SK-N-SH treated with all-trans-retinoic acid at 6 μM for 48 hours (cell line): ENCODE data around the gene CNTRL.

Source experiments
- ATAC-seq: fragments of 200-7000 bp; cut with Tn5 transposase; 3 replicates; pipeline ENCODE4 v1.9.1; 2020; ENCODE audit warnings: mild to moderate bottlenecking, moderate library complexity
- ESRRG ChIP-seq: fragments of 250-450 bp; sonication (Bioruptor Pico); IDR thresholded peaks from 2 replicates; pipeline ENCODE4 v1.6.1; 2021; ENCODE audit warnings: mild to moderate bottlenecking
- ISL1 ChIP-seq: fragments of 250-450 bp; sonication (Bioruptor Pico); IDR thresholded peaks from 2 replicates; pipeline ENCODE4 v2.1.2; 2022; ENCODE audit warnings: mild to moderate bottlenecking, moderate library complexity
- OSR1 ChIP-seq: fragments of 250-450 bp; sonication (Bioruptor Pico); IDR thresholded peaks from 2 replicates; pipeline ENCODE4 v1.8.0; 2022; ENCODE audit warnings: moderate library complexity, mild to moderate bottlenecking, inconsistent platforms
- TCF4 ChIP-seq: fragments of 250-450 bp; sonication (Bioruptor Pico); IDR thresholded peaks from 2 replicates; pipeline ENCODE4 v1.8.0; 2021; ENCODE audit warnings: mild to moderate bottlenecking, moderate library complexity, borderline replicate concordance
- TOX ChIP-seq: fragments of 250-450 bp; sonication (Bioruptor Pico); IDR thresholded peaks from 2 replicates; pipeline ENCODE4 v1.8.0; 2021; ENCODE audit warnings: mild to moderate bottlenecking, moderate library complexity, borderline replicate concordance
- ZC3H10 ChIP-seq: fragments of 250-450 bp; sonication (Bioruptor Pico); IDR thresholded peaks from 2 replicates; pipeline ENCODE4 v1.5.1; 2021; ENCODE audit warnings: mild to moderate bottlenecking, moderate library complexity
- ZFP3 ChIP-seq: fragments of 250-450 bp; sonication (Bioruptor Pico); IDR thresholded peaks from 2 replicates; pipeline ENCODE4 v1.5.0; 2020; ENCODE audit warnings: mild to moderate bottlenecking, moderate library complexity
- ZFP30 ChIP-seq: fragments of 450-650 bp; formaldehyde crosslinking; IDR thresholded peaks from 2 replicates; pipeline ENCODE4 v1.5.0; 2022; ENCODE audit warnings: mild to moderate bottlenecking, moderate library complexity
- ZNF565 ChIP-seq: fragments of 450-650 bp; formaldehyde crosslinking; conservative IDR thresholded peaks from 2 replicates; pipeline ENCODE4 v1.5.0; 2020; ENCODE audit warnings: low read depth, mild to moderate bottlenecking, moderate library complexity
- ZNF70 ChIP-seq: fragments of 450-650 bp; formaldehyde crosslinking; IDR thresholded peaks from 2 replicates; pipeline ENCODE4 v1.5.0; 2020; ENCODE audit warnings: mild to moderate bottlenecking, moderate library complexity
- ZNF8 ChIP-seq: fragments of 450-650 bp; formaldehyde crosslinking; IDR thresholded peaks from 2 replicates; pipeline ENCODE4 v1.5.0; 2020; ENCODE audit warnings: mild to moderate bottlenecking, moderate library complexity
- TF ChIP-seq, protein P1 (sequence below): fragments of 250-450 bp; sonication (Bioruptor Pico); IDR thresholded peaks from 2 replicates; pipeline ENCODE4 v1.8.0; 2021; ENCODE audit warnings: low read depth, mild to moderate bottlenecking, moderate library complexity, borderline replicate concordance
- TF ChIP-seq, protein P2 (sequence below): fragments of 250-450 bp; sonication (Bioruptor Pico); IDR thresholded peaks from 2 replicates; pipeline ENCODE4 v1.5.0; 2020; ENCODE audit warnings: mild to moderate bottlenecking, moderate library complexity
- TF ChIP-seq, protein P3 (sequence below): fragments of 250-450 bp; sonication (Bioruptor Pico); IDR thresholded peaks from 2 replicates; pipeline ENCODE4 v1.8.0; 2020; ENCODE audit warnings: mild to moderate bottlenecking, moderate library complexity, borderline replicate concordance
- TF ChIP-seq, protein P4 (sequence below): fragments of 250-450 bp; sonication (Bioruptor Pico); IDR thresholded peaks from 2 replicates; pipeline ENCODE4 v1.5.1; 2020; ENCODE audit warnings: low read depth, mild to moderate bottlenecking, moderate library complexity
- TF ChIP-seq, protein P5 (sequence below): fragments of 250-450 bp; sonication (Bioruptor Pico); IDR thresholded peaks from 2 replicates; pipeline ENCODE4 v1.5.1; 2021; ENCODE audit warnings: mild to moderate bottlenecking, moderate library complexity

The CNTRL gene

DNA sequence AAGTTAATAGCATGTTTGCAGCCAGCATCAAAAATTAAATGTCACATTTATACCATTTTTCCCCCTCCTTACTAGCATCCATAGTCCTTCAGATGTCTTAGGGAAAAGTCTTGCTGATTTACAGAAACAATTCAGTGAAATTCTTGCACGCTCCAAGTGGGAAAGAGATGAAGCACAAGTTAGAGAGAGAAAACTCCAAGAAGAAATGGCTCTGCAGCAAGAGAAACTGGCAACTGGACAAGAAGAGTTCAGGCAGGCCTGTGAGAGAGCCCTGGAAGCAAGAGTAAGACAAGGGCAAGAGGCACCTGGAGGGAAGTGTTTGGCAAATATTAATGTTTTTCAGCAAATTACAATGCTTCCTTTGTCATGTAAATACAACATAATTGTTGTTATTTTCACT lies 66.6 kb downstream of the CNTRL start:
- no peak for ATAC-seq
- no peak for TF ChIP-seq ZC3H10 (CRISPR knock-in tag)
- TF ChIP-seq, protein P1, sequence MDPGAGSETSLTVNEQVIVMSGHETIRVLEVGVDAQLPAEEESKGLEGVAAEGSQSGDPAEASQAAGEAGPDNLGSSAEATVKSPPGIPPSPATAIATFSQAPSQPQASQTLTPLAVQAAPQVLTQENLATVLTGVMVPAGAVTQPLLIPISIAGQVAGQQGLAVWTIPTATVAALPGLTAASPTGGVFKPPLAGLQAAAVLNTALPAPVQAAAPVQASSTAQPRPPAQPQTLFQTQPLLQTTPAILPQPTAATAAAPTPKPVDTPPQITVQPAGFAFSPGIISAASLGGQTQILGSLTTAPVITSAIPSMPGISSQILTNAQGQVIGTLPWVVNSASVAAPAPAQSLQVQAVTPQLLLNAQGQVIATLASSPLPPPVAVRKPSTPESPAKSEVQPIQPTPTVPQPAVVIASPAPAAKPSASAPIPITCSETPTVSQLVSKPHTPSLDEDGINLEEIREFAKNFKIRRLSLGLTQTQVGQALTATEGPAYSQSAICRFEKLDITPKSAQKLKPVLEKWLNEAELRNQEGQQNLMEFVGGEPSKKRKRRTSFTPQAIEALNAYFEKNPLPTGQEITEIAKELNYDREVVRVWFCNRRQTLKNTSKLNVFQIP (CRISPR knock-in tag), result no peak
- TF ChIP-seq ZNF565, result no peak
- no peak for TF ChIP-seq ESRRG (CRISPR knock-in tag)

DNA sequence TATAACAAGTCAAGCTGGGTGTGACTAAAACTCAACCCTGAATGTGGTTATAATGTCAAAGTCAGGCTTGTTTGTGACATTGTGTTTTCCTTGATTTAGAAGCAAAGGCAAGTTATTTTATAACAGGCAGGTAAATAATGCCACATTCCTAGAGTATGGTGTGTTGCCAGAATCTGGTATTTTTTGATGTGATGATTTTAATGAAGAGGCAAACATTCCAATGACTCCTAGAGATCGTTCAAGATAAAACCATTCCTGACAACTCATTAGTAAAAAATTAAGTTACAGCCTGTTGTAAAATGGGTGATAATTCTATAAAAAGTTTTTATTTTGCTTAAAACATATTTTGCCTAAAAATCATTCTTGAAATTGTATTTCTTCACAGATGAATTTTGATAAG lies 67.0 kb downstream of the CNTRL start:
- TF ChIP-seq, protein P1 (CRISPR knock-in tag), result no peak
- TF ChIP-seq ZNF565, result no peak
- TF ChIP-seq ZNF8, result no peak
- TF ChIP-seq OSR1 (CRISPR knock-in tag), result no peak
- TF ChIP-seq, protein P2, sequence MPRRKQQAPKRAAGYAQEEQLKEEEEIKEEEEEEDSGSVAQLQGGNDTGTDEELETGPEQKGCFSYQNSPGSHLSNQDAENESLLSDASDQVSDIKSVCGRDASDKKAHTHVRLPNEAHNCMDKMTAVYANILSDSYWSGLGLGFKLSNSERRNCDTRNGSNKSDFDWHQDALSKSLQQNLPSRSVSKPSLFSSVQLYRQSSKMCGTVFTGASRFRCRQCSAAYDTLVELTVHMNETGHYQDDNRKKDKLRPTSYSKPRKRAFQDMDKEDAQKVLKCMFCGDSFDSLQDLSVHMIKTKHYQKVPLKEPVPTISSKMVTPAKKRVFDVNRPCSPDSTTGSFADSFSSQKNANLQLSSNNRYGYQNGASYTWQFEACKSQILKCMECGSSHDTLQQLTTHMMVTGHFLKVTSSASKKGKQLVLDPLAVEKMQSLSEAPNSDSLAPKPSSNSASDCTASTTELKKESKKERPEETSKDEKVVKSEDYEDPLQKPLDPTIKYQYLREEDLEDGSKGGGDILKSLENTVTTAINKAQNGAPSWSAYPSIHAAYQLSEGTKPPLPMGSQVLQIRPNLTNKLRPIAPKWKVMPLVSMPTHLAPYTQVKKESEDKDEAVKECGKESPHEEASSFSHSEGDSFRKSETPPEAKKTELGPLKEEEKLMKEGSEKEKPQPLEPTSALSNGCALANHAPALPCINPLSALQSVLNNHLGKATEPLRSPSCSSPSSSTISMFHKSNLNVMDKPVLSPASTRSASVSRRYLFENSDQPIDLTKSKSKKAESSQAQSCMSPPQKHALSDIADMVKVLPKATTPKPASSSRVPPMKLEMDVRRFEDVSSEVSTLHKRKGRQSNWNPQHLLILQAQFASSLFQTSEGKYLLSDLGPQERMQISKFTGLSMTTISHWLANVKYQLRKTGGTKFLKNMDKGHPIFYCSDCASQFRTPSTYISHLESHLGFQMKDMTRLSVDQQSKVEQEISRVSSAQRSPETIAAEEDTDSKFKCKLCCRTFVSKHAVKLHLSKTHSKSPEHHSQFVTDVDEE, result no peak
- no peak for TF ChIP-seq ZNF70 (CRISPR knock-in tag)
- TF ChIP-seq ZC3H10 (CRISPR knock-in tag), result no peak
- no peak for TF ChIP-seq ZFP3 (CRISPR knock-in tag)
- TF ChIP-seq, protein P3, sequence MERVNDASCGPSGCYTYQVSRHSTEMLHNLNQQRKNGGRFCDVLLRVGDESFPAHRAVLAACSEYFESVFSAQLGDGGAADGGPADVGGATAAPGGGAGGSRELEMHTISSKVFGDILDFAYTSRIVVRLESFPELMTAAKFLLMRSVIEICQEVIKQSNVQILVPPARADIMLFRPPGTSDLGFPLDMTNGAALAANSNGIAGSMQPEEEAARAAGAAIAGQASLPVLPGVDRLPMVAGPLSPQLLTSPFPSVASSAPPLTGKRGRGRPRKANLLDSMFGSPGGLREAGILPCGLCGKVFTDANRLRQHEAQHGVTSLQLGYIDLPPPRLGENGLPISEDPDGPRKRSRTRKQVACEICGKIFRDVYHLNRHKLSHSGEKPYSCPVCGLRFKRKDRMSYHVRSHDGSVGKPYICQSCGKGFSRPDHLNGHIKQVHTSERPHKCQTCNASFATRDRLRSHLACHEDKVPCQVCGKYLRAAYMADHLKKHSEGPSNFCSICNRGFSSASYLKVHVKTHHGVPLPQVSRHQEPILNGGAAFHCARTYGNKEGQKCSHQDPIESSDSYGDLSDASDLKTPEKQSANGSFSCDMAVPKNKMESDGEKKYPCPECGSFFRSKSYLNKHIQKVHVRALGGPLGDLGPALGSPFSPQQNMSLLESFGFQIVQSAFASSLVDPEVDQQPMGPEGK, result no peak
- TF ChIP-seq, protein P4, sequence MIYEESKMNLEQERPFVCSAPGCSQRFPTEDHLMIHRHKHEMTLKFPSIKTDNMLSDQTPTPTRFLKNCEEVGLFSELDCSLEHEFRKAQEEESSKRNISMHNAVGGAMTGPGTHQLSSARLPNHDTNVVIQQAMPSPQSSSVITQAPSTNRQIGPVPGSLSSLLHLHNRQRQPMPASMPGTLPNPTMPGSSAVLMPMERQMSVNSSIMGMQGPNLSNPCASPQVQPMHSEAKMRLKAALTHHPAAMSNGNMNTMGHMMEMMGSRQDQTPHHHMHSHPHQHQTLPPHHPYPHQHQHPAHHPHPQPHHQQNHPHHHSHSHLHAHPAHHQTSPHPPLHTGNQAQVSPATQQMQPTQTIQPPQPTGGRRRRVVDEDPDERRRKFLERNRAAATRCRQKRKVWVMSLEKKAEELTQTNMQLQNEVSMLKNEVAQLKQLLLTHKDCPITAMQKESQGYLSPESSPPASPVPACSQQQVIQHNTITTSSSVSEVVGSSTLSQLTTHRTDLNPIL, result no peak
- no peak for TF ChIP-seq TCF4
- TF ChIP-seq ISL1 (CRISPR knock-in tag), result no peak
- no peak for TF ChIP-seq ZFP30
- no peak for TF ChIP-seq TOX
- TF ChIP-seq, all 23 proteins: peak for 0
- no peak for ATAC-seq

DNA sequence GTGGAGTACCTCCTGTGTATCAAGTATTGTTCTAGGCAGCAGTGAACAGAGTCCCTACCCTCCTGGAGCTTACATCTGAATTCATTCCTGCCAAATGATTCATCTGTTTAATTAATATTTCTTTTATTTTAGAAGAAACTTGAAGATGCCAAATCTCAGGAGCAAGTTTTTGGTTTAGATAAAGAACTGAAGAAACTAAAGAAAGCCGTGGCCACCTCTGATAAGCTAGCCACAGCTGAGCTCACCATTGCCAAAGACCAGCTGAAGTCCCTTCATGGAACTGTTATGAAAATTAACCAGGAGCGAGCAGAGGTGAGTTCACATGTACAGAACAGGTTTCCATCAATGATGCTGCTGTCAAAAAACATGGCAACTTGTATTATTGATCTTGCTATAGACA lies 69.0 kb downstream of the CNTRL start:
- ATAC-seq, result no peak
- no peak for TF ChIP-seq OSR1 (CRISPR knock-in tag)
- no peak for TF ChIP-seq ZFP30
- TF ChIP-seq, protein P5, sequence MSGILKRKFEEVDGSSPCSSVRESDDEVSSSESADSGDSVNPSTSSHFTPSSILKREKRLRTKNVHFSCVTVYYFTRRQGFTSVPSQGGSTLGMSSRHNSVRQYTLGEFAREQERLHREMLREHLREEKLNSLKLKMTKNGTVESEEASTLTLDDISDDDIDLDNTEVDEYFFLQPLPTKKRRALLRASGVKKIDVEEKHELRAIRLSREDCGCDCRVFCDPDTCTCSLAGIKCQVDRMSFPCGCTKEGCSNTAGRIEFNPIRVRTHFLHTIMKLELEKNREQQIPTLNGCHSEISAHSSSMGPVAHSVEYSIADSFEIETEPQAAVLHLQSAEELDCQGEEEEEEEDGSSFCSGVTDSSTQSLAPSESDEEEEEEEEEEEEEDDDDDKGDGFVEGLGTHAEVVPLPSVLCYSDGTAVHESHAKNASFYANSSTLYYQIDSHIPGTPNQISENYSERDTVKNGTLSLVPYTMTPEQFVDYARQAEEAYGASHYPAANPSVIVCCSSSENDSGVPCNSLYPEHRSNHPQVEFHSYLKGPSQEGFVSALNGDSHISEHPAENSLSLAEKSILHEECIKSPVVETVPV, result no peak
- TF ChIP-seq ZNF70 (CRISPR knock-in tag), result no peak
- TF ChIP-seq, protein P2, result no peak
- no peak for TF ChIP-seq TCF4
- TF ChIP-seq TOX, result no peak
